Measurements from ENCODE around the gene CACNA1S.

Gene CACNA1S

GRCh38 chr1:201093962-201094361, 18.3 kb downstream of the CACNA1S start:
- no peak overlapping the region for H3K4me2 ChIP-seq (ENCODE audit: low read depth, low read length, poor library complexity, severe bottlenecking)
- H3K9me3 ChIP-seq (ENCODE audit: insufficient read depth, low read length): no peaks in the 10 kb centered on the region
- no peak overlapping the region for H3K9ac ChIP-seq (ENCODE audit: low read length)
- H3K9me2 ChIP-seq (replicated peaks; ENCODE audit: insufficient read depth, low read length): no peaks in the 10 kb centered on the region
- H4K20me1 ChIP-seq (ENCODE audit: low read depth, low read length): no peaks in the 10 kb centered on the region
- no peaks in the 10 kb centered on the region for H3F3A ChIP-seq (ENCODE audit: insufficient read depth)
- H3K79me2 ChIP-seq (ENCODE audit: insufficient read depth, low read length): no peaks in the 10 kb centered on the region
- no peak overlapping the region for H3K4me3 ChIP-seq (ENCODE audit: insufficient read depth, low read length, poor library complexity, severe bottlenecking)
- H2AFZ ChIP-seq (ENCODE audit: low read depth, low read length, severe bottlenecking): no peak overlapping the region
- H3K27me3 ChIP-seq (ENCODE audit: low read length): no peaks in the 10 kb centered on the region
- no peaks in the 10 kb centered on the region for H3K36me3 ChIP-seq (ENCODE audit: low read length)
- H3K27ac ChIP-seq (ENCODE audit: low read depth, low read length): no peak overlapping the region
- TF ChIP-seq EZH2phosphoT487 (conservative IDR thresholded peaks at IDR 0.05; ENCODE audit: low read length): no peak

- TF ChIP-seq CTCF (IDR thresholded peaks at IDR 0.05; ENCODE audit: insufficient read depth, low read length, poor library complexity, severe bottlenecking) (no peak), EZH2phosphoT487 (conservative IDR thresholded peaks at IDR 0.05; ENCODE audit: low read length) (no peak)
- H3K4me2 ChIP-seq (ENCODE audit: low read depth, low read length, poor library complexity, severe bottlenecking): no peak overlapping the region
- H3K27me3 ChIP-seq (ENCODE audit: low read length): no peaks in the 10 kb centered on the region
- no peak overlapping the region for H3K4me3 ChIP-seq (ENCODE audit: insufficient read depth, low read length, poor library complexity, severe bottlenecking)
- no peak overlapping the region for H2AFZ ChIP-seq (ENCODE audit: low read depth, low read length, severe bottlenecking)
- H3F3A ChIP-seq (ENCODE audit: insufficient read depth): no peaks in the 10 kb centered on the region
- no peaks in the 10 kb centered on the region for H3K9me3 ChIP-seq (ENCODE audit: insufficient read depth, low read length)
- H3K9ac ChIP-seq (ENCODE audit: low read length): no peak overlapping the region
- H3K27ac ChIP-seq (ENCODE audit: low read depth, low read length): no peak overlapping the region
- no peaks in the 10 kb centered on the region for H3K79me2 ChIP-seq (ENCODE audit: insufficient read depth, low read length)
- H3K9me2 ChIP-seq (replicated peaks; ENCODE audit: insufficient read depth, low read length): no peaks in the 10 kb centered on the region
- H3K36me3 ChIP-seq (ENCODE audit: low read length): no peaks in the 10 kb centered on the region
- H4K20me1 ChIP-seq (ENCODE audit: low read depth, low read length): no peaks in the 10 kb centered on the region
Measured at GRCh38 chr1:201093561-201093960, 18.7 kb downstream of the CACNA1S start.

- Histone ChIP-seq H3K4me2 (ENCODE audit: low read depth, low read length, poor library complexity, severe bottlenecking) (no peak overlapping the region), H3K79me2 (ENCODE audit: insufficient read depth, low read length) (no peaks in the 10 kb centered on the region), H3F3A (ENCODE audit: insufficient read depth) (no peaks in the 10 kb centered on the region), H3K9ac (ENCODE audit: low read length) (no peak overlapping the region), H4K20me1 (ENCODE audit: low read depth, low read length) (no peaks in the 10 kb centered on the region), H3K9me3 (ENCODE audit: insufficient read depth, low read length) (no peaks in the 10 kb centered on the region), H3K4me3 (ENCODE audit: insufficient read depth, low read length, poor library complexity, severe bottlenecking) (no peak overlapping the region), H3K27ac (ENCODE audit: low read depth, low read length) (no peak overlapping the region), H2AFZ (ENCODE audit: low read depth, low read length, severe bottlenecking) (no peak overlapping the region), H3K27me3 (ENCODE audit: low read length) (no peaks in the 10 kb centered on the region), H3K36me3 (ENCODE audit: low read length) (no peaks in the 10 kb centered on the region), H3K9me2 (replicated peaks; ENCODE audit: insufficient read depth, low read length) (no peaks in the 10 kb centered on the region)
- TF ChIP-seq CTCF (IDR thresholded peaks at IDR 0.05; ENCODE audit: insufficient read depth, low read length, poor library complexity, severe bottlenecking): no peak
- TF ChIP-seq EZH2phosphoT487 (conservative IDR thresholded peaks at IDR 0.05; ENCODE audit: low read length): no peak
Measured at GRCh38 chr1:201092738-201093137, 19.5 kb downstream of the CACNA1S start.

GRCh38 chr1:201091256-201091655, 21.0 kb downstream of the CACNA1S start:
- no peaks in the 10 kb centered on the region for H3K79me2 ChIP-seq (ENCODE audit: insufficient read depth, low read length)
- no peak overlapping the region for H3K9ac ChIP-seq (ENCODE audit: low read length)
- no peaks in the 10 kb centered on the region for H3F3A ChIP-seq (ENCODE audit: insufficient read depth)
- H3K9me2 ChIP-seq (replicated peaks; ENCODE audit: insufficient read depth, low read length): no peaks in the 10 kb centered on the region
- H4K20me1 ChIP-seq (ENCODE audit: low read depth, low read length): no peaks in the 10 kb centered on the region
- no peak overlapping the region for H3K27ac ChIP-seq (ENCODE audit: low read depth, low read length)
- no peaks in the 10 kb centered on the region for H3K27me3 ChIP-seq (ENCODE audit: low read length)
- H3K4me3 ChIP-seq (ENCODE audit: insufficient read depth, low read length, poor library complexity, severe bottlenecking): no peak overlapping the region
- no peak overlapping the region for H3K4me2 ChIP-seq (ENCODE audit: low read depth, low read length, poor library complexity, severe bottlenecking)
- no peak for TF ChIP-seq EZH2phosphoT487 (conservative IDR thresholded peaks at IDR 0.05; ENCODE audit: low read length)
- TF ChIP-seq CTCF (IDR thresholded peaks at IDR 0.05; ENCODE audit: insufficient read depth, low read length, poor library complexity, severe bottlenecking): no peak
- H3K36me3 ChIP-seq (ENCODE audit: low read length): no peaks in the 10 kb centered on the region
- no peaks in the 10 kb centered on the region for H3K9me3 ChIP-seq (ENCODE audit: insufficient read depth, low read length)
- no peak overlapping the region for H2AFZ ChIP-seq (ENCODE audit: low read depth, low read length, severe bottlenecking)
